Hepatocyte (in vitro differentiated cells): ENCODE results near the gene ZNF776. TPM values are rescaled to one million over a fixed set of nuclear protein-coding genes. Genes with fewer than 3 reads are reported as not detected.

ENCODE experiments used
- DNase-seq: peaks from one replicate; pipeline ENCODE4 v3.0.0-alpha.2; 2016; ENCODE audit warnings: low spot score
- H2AFZ ChIP-seq: fragments of 200-600 bp; sonication (generic); 2 replicates; pipeline ENCODE4 v1.6.0; 2016; ENCODE audit warnings: antibody characterized with exemption, mild to moderate bottlenecking
- H3K27ac ChIP-seq: fragments of 200-600 bp; sonication (generic); 2 replicates; pipeline ENCODE4 v1.5.1; 2016; ENCODE audit warnings: mild to moderate bottlenecking
- H3K27me3 ChIP-seq: fragments of 200-600 bp; sonication (generic); 2 replicates; pipeline ENCODE4 v1.6.1; 2016
- H3K36me3 ChIP-seq: fragments of 200-600 bp; sonication (generic); replicated peaks from 2 replicates; pipeline ENCODE4 v1.5.1; 2016; ENCODE audit warnings: low read depth; ENCODE audit not compliant: insufficient read depth
- H3K4me1 ChIP-seq: fragments of 200-600 bp; sonication (generic); 2 replicates; pipeline ENCODE4 v1.5.1; 2016; ENCODE audit warnings: mild to moderate bottlenecking, moderate library complexity; ENCODE audit not compliant: insufficient read depth
- H3K4me2 ChIP-seq: fragments of 200-600 bp; sonication (generic); 2 replicates; pipeline ENCODE4 v1.6.0; 2016
- H3K4me3 ChIP-seq: fragments of 200-600 bp; sonication (generic); 2 replicates; pipeline ENCODE4 v1.5.1; 2016; ENCODE audit warnings: mild to moderate bottlenecking
- H3K79me2 ChIP-seq: fragments of 200-600 bp; sonication (generic); 2 replicates; pipeline ENCODE4 v1.6.0; 2017; ENCODE audit warnings: mild to moderate bottlenecking
- H3K9me2 ChIP-seq: fragments of 200-600 bp; sonication (generic); replicated peaks from 2 replicates; pipeline ENCODE4 v1.6.0; 2017; ENCODE audit warnings: mild to moderate bottlenecking; ENCODE audit not compliant: insufficient read depth
- H3K9me3 ChIP-seq: fragments of 200-600 bp; sonication (generic); 2 replicates; pipeline ENCODE4 v1.5.1; 2016; ENCODE audit warnings: low read depth, mild to moderate bottlenecking
- H4K20me1 ChIP-seq: fragments of 200-600 bp; sonication (generic); 2 replicates; pipeline ENCODE4 v1.6.0; 2016; ENCODE audit warnings: mild to moderate bottlenecking; ENCODE audit not compliant: insufficient read depth, poor library complexity, severe bottlenecking
- EZH2 ChIP-seq: fragments of 200-600 bp; sonication (generic); IDR thresholded peaks from 2 replicates; pipeline ENCODE4 v1.6.1; 2016; ENCODE audit warnings: antibody characterized with exemption, mild to moderate bottlenecking, borderline replicate concordance
- EZH2phosphoT487 ChIP-seq: fragments of 200-600 bp; sonication (generic); IDR thresholded peaks from one replicate; pipeline ENCODE4 v1.6.1; 2018; ENCODE audit warnings: antibody characterized with exemption, mild to moderate bottlenecking, low read depth, moderate library complexity; ENCODE audit not compliant: unreplicated experiment, severe bottlenecking
- WGBS: methylation state at CpG from one replicate; pipeline ENCODE4 v1.1.6; 2016; ENCODE audit warnings: low lambda C conversion rate; ENCODE audit errors: missing lambda C conversion rate; 5-methylcytosine and 5-hydroxymethylcytosine counted together
- polyA plus RNA-seq: library from polyadenylated mRNA; unstranded; fragments of >200 nt; fragmentation: Nextera tagmentation; extraction: Ambion mirVana; gene quantifications from 2 replicates; pipeline ENCODE4 v1.2.1, GENCODE V29; 2016
- total RNA-seq: library from RNA; depleted of rRNA; stranded (reverse); fragments of >200 nt; gene quantifications from 2 replicates; pipeline ENCODE4 v1.2.3, GENCODE V29; 2014
- TF ChIP-seq, protein P1 (sequence below): fragments of 200-600 bp; sonication (generic); IDR thresholded peaks from 2 replicates; pipeline ENCODE4 v1.5.1; 2016; ENCODE audit warnings: antibody characterized with exemption, mild to moderate bottlenecking; ENCODE audit not compliant: poor library complexity

The ZNF776 gene
- total and polyA plus RNA-seq, 2 experiments from 2014 or later: 10.6 to 11.4 TPM

DNA sequence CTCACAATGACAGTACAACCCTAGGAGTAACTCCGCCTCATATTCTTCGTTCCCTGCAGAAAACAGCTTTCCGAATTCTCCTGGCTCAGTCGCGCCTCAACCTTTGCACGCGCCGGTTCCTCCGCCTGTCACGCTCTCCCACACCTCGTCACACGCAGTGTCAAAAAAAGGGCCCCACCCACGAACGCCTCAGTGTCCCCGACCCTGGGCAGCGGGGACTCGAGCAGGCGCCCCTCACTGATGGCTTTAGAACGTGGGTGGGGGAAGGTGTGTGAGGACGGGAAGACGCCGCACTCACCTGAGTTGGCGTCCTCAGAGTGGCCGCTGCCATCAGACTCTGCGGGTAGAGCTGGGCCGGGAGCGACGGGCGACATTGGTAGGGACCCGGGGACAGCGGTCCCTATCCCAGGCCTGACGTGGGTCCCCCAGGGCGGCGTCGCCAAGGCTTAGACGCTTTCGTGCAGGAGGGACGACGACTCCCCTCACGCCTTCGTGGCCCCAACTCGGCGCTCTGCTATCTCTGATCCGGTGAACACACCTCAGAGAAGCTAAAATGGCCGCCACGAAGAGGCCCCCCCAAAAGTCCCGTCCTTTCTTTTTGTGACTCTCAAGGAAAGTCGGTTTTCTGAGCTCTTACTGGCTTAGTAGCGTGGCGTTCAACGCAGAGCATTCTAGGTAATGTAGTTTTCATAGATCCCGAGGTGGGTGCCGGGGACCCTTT is 37.8 kb upstream of the ZNF776 start, which contains the start of gene ZNF154:
TSS of gene ZNF154 (minus strand) at position 564 of the 721 bp plus-strand sequence. CDS start at position 331, 233 bp downstream.
- peak within 1 kb of the TSS; percentile 89 for H2AFZ ChIP-seq

DNA sequence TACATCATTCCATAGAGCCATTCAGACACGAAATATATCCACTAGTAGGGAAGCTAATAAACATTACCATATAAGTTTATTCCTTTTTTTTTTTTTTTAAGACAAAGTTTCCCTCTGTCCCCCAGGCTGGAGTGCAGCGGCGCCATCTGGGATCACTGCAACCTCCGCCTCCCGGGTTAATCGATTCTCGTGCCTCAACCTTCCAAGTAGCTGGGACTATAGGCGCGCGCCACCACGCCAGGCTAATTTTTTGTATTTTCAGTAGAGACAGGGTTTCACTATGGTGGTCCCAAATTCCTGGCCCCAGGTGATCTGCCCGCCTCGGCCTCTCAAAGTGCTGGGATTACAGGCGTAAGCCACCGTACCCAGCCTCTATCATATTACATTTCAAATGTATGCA is 37.0 kb upstream of the ZNF776 start:
- peak overlapping the region; percentile 98 for H3K4me2 ChIP-seq
- H3K79me2 ChIP-seq: peaks cover 42% of the 10 kb centered on the region
- no peaks in the 10 kb centered on the region for H3K9me3 ChIP-seq
- H3K36me3 ChIP-seq: no peaks in the 10 kb centered on the region
- H3K27ac ChIP-seq: peak overlapping the region; percentile 98
- TF ChIP-seq EZH2phosphoT487: no peak
- no peak for TF ChIP-seq EZH2
- TF ChIP-seq, protein P1, sequence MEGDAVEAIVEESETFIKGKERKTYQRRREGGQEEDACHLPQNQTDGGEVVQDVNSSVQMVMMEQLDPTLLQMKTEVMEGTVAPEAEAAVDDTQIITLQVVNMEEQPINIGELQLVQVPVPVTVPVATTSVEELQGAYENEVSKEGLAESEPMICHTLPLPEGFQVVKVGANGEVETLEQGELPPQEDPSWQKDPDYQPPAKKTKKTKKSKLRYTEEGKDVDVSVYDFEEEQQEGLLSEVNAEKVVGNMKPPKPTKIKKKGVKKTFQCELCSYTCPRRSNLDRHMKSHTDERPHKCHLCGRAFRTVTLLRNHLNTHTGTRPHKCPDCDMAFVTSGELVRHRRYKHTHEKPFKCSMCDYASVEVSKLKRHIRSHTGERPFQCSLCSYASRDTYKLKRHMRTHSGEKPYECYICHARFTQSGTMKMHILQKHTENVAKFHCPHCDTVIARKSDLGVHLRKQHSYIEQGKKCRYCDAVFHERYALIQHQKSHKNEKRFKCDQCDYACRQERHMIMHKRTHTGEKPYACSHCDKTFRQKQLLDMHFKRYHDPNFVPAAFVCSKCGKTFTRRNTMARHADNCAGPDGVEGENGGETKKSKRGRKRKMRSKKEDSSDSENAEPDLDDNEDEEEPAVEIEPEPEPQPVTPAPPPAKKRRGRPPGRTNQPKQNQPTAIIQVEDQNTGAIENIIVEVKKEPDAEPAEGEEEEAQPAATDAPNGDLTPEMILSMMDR: no peak
- no peaks in the 10 kb centered on the region for H3K27me3 ChIP-seq
- H4K20me1 ChIP-seq: no peaks in the 10 kb centered on the region
- H3K9me2 ChIP-seq: no peaks in the 10 kb centered on the region
- H2AFZ ChIP-seq: peak overlapping the region; percentile 89
- DNase-seq: no peak
- H3K4me3 ChIP-seq: peak overlapping the region; percentile 70
- WGBS: 49% methylated on average over 15 of the region's 15 CpGs
- peaks cover 13% of the 10 kb centered on the region for H3K4me1 ChIP-seq

More for the DNA sequence above, 37.8 kb upstream of the ZNF776 start, which contains the start of gene ZNF154:
- Histone ChIP-seq H3K4me1 (peaks cover 13% of the 10 kb centered on the region), H3K9me2 (no peaks in the 10 kb centered on the region), H3K4me3 (peak within 1 kb of the TSS; percentile 70), H3K36me3 (no peaks in the 10 kb centered on the region), H4K20me1 (no peaks in the 10 kb centered on the region), H3K9me3 (no peaks in the 10 kb centered on the region), H3K27ac (peak within 1 kb of the TSS; percentile 98), H3K79me2 (peaks cover 50% of the 10 kb centered on the region), H3K4me2 (peak within 1 kb of the TSS; percentile 98), H3K27me3 (no peaks in the 10 kb centered on the region)
- TF ChIP-seq, protein P1: no peak
- TF ChIP-seq EZH2 (no peak), EZH2phosphoT487 (no peak)
- DNase-seq: peak; percentile 87
- WGBS: 1% methylated on average over 53 of the region's 53 CpGs

DNA sequence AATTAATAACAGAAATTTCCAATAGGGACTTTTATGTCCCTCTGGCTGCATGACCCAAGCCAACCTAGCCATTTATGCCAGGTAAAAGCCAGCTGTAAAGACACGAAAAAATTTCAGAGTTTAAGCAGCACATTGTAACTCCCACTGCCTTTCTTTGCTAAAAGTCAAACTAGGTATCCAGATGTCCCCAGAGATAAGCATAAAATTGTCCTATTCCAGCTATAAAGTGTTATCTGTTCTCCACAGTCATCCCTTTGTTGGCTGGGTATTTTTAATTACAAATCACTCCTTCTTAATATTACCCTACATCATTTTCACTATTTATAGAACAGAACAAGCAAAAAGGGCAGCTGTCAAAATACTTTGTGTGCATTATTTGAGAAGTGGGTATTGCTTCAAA is 34.4 kb upstream of the ZNF776 start:
- H3K9me2 ChIP-seq: no peaks in the 10 kb centered on the region
- DNase-seq: no peak
- TF ChIP-seq EZH2 (no peak), EZH2phosphoT487 (no peak)
- TF ChIP-seq, protein P1: no peak
- H3K4me1 ChIP-seq: peaks cover 10% of the 10 kb centered on the region
- no peak overlapping the region for H3K27ac ChIP-seq
- H3K9me3 ChIP-seq: no peaks in the 10 kb centered on the region
- peaks cover 16% of the 10 kb centered on the region for H3K79me2 ChIP-seq
- H2AFZ ChIP-seq: no peak overlapping the region
- H3K4me3 ChIP-seq: no peak overlapping the region
- WGBS: 67% methylated on average over 1 of the region's 1 CpG
- H3K27me3 ChIP-seq: no peaks in the 10 kb centered on the region
- H4K20me1 ChIP-seq: no peaks in the 10 kb centered on the region
- H3K36me3 ChIP-seq: no peaks in the 10 kb centered on the region
- no peak overlapping the region for H3K4me2 ChIP-seq
